Measurements from ENCODE around the gene GTF3C2.
A peak's percentile ranks its signal among the peaks of the same experiment; 100 is the strongest.
"Not testable (repeated sequence)": the region's sequence is repeated elsewhere in the genome, so short reads cannot be mapped to it uniquely, and the experiment has no call there.

The GTF3C2 gene

DNA sequence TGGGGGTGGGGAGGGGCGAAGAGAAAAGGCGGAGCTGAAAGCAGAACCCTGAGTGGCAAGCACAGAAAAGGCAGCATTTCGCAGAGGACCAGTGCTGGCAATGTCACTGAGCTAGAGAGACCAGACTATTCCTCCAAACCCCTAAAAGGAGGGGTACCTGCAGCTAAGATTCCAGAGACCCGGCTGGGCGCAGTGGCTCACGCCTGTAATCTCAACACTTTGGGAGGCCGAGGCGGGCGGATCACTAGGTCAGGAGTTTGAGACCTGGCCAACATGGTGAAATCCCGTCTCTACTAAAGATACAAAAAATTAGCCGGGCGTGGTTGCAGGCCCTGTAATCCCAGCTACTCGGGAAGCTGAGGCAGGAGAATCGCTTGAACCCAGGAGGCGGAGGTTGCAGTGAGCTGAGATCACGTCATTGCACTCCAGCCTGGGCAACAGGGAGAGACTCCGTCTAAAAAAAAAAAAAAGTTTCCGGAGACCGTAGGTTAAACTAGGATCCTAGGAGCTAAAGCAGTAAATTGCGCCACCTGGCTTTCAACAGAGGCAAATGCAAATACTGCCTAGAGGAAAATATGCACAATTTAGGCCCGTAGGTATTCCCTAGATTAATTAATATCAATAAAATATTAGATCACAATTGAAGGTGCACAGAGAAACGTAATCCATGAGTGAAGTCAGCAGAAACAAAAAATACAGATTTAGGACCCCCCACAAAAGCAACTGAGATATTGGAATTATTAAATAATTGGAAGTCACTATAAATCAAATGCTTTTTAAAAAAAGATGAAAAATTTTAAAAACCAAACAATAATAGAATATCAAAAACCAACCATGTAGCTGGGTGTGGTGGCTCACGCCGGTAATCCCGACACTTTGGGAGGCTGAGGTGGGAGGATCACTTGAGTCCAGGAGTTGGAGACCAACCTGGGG, 53.2 kb downstream of the GTF3C2 start:
- FAIRE-seq = no peak

DNA sequence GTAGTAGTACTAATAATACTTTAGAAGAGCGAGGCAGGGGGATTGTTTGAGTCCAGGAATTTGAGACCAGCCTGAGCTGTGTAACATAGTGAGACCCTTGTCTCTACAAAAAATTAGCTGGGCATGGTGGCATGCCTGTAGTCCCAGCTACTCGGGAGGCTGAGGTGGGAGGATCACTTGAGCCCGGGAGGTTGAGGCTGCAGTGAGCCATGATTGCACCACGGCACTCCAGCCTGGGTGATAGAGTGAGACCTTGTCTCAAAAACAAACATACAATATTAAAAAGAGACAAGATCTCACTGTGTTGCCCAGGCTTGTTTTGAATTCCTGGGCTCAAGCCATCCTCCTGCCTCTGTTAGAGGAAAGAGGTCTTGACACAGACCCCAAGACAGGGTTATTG, 56.0 kb downstream of the GTF3C2 start:
- not testable (repeated sequence) for DNase-seq (ENCODE audit: insufficient read length, low spot score); FAIRE-seq

More for the DNA sequence above, 53.2 kb downstream of the GTF3C2 start:
- peak; percentile 83 for DNase-seq (ENCODE audit: insufficient read length, low spot score)

DNA sequence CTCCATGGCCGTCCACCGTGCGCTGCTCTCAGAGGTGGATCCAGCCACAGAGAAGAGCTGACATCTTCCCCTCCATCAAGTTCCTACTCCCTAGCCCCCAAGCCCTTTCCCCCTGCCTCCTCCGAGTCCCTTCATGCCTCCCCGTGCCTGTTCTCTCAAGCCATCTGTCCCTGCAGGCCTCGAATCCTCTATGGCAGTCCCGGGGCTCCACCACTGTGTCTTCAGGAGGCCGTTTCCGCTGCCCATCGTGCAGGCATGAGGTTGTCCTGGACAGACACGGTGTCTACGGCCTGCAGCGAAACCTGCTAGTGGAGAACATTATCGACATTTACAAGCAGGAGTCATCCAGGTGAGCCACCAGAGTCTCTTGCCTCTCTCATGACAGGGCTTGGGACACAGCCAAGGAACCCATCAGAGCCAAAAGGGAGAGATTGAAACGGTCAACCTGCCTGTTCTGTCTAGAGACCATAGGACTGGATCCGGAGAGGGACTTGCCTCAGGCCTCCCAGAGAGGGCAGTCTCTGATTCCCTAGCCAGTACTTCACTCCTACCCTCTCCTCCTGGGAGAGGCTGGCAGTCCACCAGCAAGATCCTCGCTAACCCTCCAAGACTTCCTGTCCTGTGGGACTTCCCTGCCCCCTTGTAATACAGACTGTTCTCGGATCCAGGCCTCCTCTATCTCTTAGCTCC, 58.0 kb downstream of the GTF3C2 start:
- DNase-seq (ENCODE audit: insufficient read length, low spot score) = no peak
- FAIRE-seq = no peak

DNA sequence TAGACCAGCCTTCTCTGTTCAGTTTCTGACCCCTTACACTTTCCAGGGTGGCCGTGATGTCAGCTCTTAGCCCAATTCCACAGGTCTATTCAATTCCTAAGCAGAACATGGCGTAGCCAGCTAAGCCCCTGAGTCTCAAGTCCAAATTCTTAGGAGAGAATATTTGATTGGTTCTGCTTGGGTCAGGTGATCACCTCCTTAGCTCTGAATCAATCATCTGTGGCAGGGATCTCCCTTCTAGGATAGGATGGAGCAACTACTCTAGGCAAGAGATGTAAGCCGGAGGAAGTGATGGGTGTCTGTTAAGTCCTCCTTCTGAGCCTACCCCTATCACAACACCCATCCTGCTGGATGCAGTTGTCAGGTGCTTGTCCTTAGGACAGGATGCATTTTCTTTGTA, 59.4 kb downstream of the GTF3C2 start:
- FAIRE-seq = no peak
- no peak for DNase-seq (ENCODE audit: insufficient read length, low spot score)

DNA sequence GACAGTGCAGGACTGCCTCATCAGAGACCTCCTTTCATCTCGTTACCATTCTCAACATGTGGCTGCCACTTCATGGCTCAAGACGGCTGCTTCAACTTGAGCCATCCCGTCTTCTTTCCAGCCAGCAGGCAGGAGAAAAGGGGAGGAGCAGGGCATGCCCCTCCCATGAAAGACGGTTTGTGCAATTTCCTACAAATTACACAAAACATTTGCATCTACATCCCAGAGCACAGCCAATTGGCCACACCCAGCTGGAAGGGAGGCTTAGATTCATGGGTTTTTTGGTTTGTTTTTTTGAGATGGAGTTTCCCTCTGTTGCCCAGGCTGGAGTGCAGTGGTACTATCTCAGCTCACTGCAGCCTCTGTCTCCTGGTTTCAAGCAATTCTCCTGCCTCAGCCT, 60.1 kb downstream of the GTF3C2 start:
- FAIRE-seq (no peak), DNase-seq (ENCODE audit: insufficient read length, low spot score) (no peak)

DNA sequence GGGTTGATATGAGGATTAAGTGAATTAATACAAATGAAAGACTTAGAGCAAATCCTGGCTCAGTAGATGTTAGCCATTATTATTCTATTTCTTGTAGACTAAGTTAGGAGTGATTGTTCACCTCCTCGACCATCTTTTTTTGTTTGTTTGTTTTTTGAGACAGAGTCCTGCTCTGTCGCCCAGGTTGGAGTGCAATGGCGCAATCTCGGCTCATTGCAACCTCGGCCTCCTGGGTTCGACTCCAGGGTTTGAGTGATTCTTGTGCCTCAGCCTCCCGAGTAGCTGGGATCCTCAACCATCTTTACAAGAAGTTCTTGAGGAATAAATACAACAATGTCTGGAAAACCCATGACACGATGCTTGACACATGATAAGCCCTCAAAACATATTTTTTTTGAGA, 61.6 kb downstream of the GTF3C2 start:
- no peak for DNase-seq (ENCODE audit: insufficient read length, low spot score)
- FAIRE-seq = no peak

GRCh38 chr2:27291865-27292264, 64.7 kb downstream of the GTF3C2 start:
- FAIRE-seq (no peak), DNase-seq (ENCODE audit: insufficient read length, low spot score) (no peak)

GRCh38 chr2:27290549-27290948, 66.0 kb downstream of the GTF3C2 start:
- FAIRE-seq (no peak), DNase-seq (ENCODE audit: insufficient read length, low spot score) (no peak)

GRCh38 chr2:27288610-27289009, 68.0 kb downstream of the GTF3C2 start:
- FAIRE-seq (no peak), DNase-seq (ENCODE audit: insufficient read length, low spot score) (no peak)

- FAIRE-seq = no peak
- DNase-seq (ENCODE audit: insufficient read length, low spot score) = no peak
These were observed 71.1 kb downstream of the GTF3C2 start for GRCh38 chr2:27285481-27285880.

DNA sequence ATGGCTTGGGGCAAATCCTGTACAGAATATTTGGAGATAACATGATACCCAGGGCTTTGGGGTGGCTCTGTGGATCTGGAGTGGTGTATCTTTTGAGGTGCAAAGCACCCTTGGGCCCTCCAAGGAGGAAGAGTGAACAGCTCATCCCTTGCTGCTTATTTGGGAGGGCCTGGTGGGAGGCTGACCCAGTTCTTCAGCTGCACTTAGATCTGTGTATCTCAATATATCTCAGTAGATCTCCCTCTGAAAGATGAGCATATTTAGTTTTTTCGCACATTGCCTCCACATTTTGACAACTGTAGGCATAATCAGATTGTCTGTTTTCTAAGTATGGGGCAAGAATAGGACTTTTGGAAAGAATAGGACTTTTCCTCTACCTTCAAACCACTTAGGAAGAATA, 71.6 kb downstream of the GTF3C2 start:
- no peak for FAIRE-seq

GRCh38 chr2:27282892-27283291, 73.7 kb downstream of the GTF3C2 start:
- DNase-seq (ENCODE audit: insufficient read length, low spot score) (no peak), FAIRE-seq (no peak)

More for the DNA sequence above, 71.6 kb downstream of the GTF3C2 start:
- DNase-seq (ENCODE audit: insufficient read length, low spot score) = no peak

DNA sequence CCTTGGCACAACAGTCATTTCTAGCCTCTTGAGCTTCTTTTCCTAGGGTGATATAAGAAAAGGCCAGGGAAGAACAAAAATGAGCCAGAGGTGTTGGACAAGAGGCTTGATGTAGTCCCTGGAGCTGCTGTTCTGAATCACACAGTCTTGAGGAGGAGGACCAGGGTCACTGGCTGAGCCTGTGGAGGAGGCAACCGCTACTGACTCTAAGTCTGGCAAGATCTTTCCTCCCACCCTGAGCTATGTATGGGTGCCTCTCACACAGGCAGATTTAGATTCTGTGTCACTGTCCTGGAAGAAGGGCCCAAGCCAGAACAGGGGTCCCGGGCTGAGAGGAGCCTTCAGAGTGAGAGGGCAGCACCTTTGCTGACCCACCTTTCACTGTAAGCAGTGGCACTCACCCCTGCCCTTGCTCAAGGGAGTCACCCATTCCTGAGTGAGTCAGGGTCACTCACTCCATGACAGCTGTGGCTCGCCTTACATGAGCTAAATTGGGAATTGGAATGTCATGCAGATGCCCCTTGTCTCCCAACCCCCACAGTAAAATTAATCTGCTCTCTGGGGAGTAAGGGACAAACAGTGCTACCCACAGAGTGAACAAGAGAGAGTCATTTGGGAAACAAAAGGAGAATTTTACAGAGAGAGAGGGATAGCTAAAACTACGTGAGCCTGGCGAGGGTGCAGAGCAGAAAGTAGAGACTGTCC, 74.6 kb downstream of the GTF3C2 start, which contains the start of gene TRIM54:
TRIM54 (plus strand) TSS at position 575 of the 705 bp plus-strand sequence. CDS start 303 bp downstream, outside the sequence.
- no peak for DNase-seq (ENCODE audit: insufficient read length, low spot score)
- no peak for FAIRE-seq

GRCh38 chr2:27281442-27281841, 75.1 kb downstream of the GTF3C2 start:
- no peak for DNase-seq (ENCODE audit: insufficient read length, low spot score)
- no peak for FAIRE-seq

- DNase-seq (ENCODE audit: insufficient read length, low spot score) (no peak), FAIRE-seq (no peak)
These were observed 75.7 kb downstream of the GTF3C2 start for GRCh38 chr2:27280826-27281225.

DNA sequence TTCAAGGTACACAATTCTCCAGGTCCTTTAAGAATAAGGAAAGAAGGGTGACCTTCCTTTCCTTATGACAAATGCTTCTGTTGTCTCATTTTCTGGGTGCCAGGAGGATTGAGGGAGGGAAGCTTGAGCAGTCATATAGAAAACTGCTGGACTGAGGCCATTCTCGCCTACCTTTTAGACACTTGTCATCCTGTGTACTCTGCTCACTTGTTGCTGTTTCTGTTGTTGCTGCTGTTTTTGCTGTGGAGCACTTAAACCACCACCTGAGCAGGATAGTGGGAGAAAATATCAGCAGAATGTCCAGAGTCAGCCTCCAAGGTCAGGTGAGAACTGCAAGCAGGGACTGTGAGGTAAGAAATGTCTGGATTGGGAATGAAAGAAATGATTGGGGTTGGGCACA, 78.6 kb downstream of the GTF3C2 start:
- FAIRE-seq (no peak), DNase-seq (ENCODE audit: insufficient read length, low spot score) (no peak)

Measured in HTR-8/SVneo (cell line).